Natural killer cell (primary cell): Measurements from ENCODE around the gene ROCK1. TPM values are rescaled to one million over a fixed set of nuclear protein-coding genes. Genes with fewer than 3 reads are reported as not detected.

Source experiments
- ATAC-seq, 3 donors: fragments of 150-1000 bp in 2 of 3; fragments of 200-7000 bp in 1 of 3; cut with Tn5 transposase; 1 replicate in 1 of 3; 2 replicates in 2 of 3; pipeline ENCODE4 v1.10.0; 2021; ENCODE audit warnings: mild to moderate bottlenecking in 2 of 3, moderate library complexity in 2 of 3
- DNase-seq, 2 donors: peaks; one replicate each; pipeline versions ENCODE4 v3.0.0 to v3.0.0-alpha.2; 2013 to 2021; ENCODE audit warnings: mixed read lengths in 1 of 2
- H3K27ac ChIP-seq: one replicate; pipeline ENCODE4 v1.5.1; 2013; ENCODE audit warnings: mild to moderate bottlenecking, low read length
- H3K27me3 ChIP-seq: one replicate; pipeline ENCODE4 v1.6.1; 2013; ENCODE audit warnings: low read length; ENCODE audit not compliant: control insufficient read depth, insufficient read depth
- H3K36me3 ChIP-seq: one replicate; pipeline ENCODE4 v1.6.1; 2013; ENCODE audit warnings: low read length; ENCODE audit not compliant: control insufficient read depth, insufficient read depth
- H3K4me1 ChIP-seq: one replicate; pipeline ENCODE4 v1.6.1; 2013; ENCODE audit warnings: low read length; ENCODE audit not compliant: control insufficient read depth, insufficient read depth
- H3K4me3 ChIP-seq: one replicate; pipeline ENCODE4 v1.5.1; 2013; ENCODE audit warnings: low read length
- H3K9me3 ChIP-seq: one replicate; pipeline ENCODE4 v1.6.1; 2013; ENCODE audit warnings: low read length; ENCODE audit not compliant: control insufficient read depth, insufficient read depth
- H3K27ac Mint-ChIP-seq, 2 donors: one replicate each; pipeline ENCODE4 v1.8.0; 2022; ENCODE audit warnings: mild to moderate bottlenecking in 2 of 2, mixed read lengths in 2 of 2, moderate library complexity in 1 of 2
- H3K27me3 Mint-ChIP-seq, 2 donors: one replicate each; pipeline ENCODE4 v1.8.0; 2022; ENCODE audit warnings: low read depth in 2 of 2, mixed read lengths in 2 of 2
- H3K36me3 Mint-ChIP-seq: one replicate; pipeline ENCODE4 v1.8.0; 2022; ENCODE audit warnings: mixed read lengths
- H3K4me1 Mint-ChIP-seq, 2 donors: one replicate each; pipeline ENCODE4 v1.8.0; 2022; ENCODE audit warnings: mixed read lengths in 2 of 2
- H3K4me3 Mint-ChIP-seq: one replicate; pipeline ENCODE4 v1.8.0; 2022; ENCODE audit warnings: mild to moderate bottlenecking, moderate library complexity, mixed read lengths
- H3K9me3 Mint-ChIP-seq, 2 donors: one replicate each; pipeline ENCODE4 v1.8.0; 2022; ENCODE audit warnings: mixed read lengths in 2 of 2
- WGBS: methylation state at CpG from one replicate; pipeline ENCODE4 v1.1.7; 2013; ENCODE audit warnings: missing lambda C conversion rate; ENCODE audit not compliant: insufficient coverage; 5-methylcytosine and 5-hydroxymethylcytosine counted together
- intact Hi-C: fragments of 100-400 bp; cut with micrococcal nuclease; formaldehyde crosslinking; loops from one replicate; pipeline ENCODE4 v1.14.2; 2022
- total RNA-seq, 4 donors: library from RNA; stranded (reverse); fragments of 120-200 nt in 1 of 4; gene quantifications; one replicate each; pipeline versions ENCODE4 v1.2.3 to v1.2.4, GENCODE V29; 2013 to 2022
- TF ChIP-seq, protein P1 (sequence below): fragments of 200-600 bp; IDR thresholded peaks from one replicate; pipeline ENCODE4 v1.8.0; 2022; ENCODE audit warnings: antibody characterized with exemption

The ROCK1 gene
- total RNA-seq, 3 donors from 2014 or later (not counting 1 experiment from before 2014, with no cell fraction given), result 139 to 152 (median 149) TPM

- H3K27ac Mint-ChIP-seq, result peak overlapping the region in 1 of 2 donors; percentile 4
- intact Hi-C loops, result no loop called here
- no peaks in the 10 kb centered on the region for H3K9me3 Mint-ChIP-seq
- Histone ChIP-seq H3K27ac (no peak overlapping the region), H3K9me3 (no peaks in the 10 kb centered on the region), H3K4me3 (no peak overlapping the region), H3K4me1 (peaks cover 16% of the 10 kb centered on the region), H3K36me3 (peaks cover 7% of the 10 kb centered on the region), H3K27me3 (no peaks in the 10 kb centered on the region)
- no peak for DNase-seq
- no CpG with 5 or more reads among the region's 1 CpG for WGBS
- TF ChIP-seq, protein P1, sequence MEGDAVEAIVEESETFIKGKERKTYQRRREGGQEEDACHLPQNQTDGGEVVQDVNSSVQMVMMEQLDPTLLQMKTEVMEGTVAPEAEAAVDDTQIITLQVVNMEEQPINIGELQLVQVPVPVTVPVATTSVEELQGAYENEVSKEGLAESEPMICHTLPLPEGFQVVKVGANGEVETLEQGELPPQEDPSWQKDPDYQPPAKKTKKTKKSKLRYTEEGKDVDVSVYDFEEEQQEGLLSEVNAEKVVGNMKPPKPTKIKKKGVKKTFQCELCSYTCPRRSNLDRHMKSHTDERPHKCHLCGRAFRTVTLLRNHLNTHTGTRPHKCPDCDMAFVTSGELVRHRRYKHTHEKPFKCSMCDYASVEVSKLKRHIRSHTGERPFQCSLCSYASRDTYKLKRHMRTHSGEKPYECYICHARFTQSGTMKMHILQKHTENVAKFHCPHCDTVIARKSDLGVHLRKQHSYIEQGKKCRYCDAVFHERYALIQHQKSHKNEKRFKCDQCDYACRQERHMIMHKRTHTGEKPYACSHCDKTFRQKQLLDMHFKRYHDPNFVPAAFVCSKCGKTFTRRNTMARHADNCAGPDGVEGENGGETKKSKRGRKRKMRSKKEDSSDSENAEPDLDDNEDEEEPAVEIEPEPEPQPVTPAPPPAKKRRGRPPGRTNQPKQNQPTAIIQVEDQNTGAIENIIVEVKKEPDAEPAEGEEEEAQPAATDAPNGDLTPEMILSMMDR, result no peak
- peaks cover 42 to 49% of the 10 kb centered on the region in 2 donors for H3K4me1 Mint-ChIP-seq
- H3K36me3 Mint-ChIP-seq, result no peaks in the 10 kb centered on the region
- no peak for ATAC-seq
- H3K4me3 Mint-ChIP-seq, result no peak overlapping the region
- no peaks in the 10 kb centered on the region for H3K27me3 Mint-ChIP-seq
Measured at GRCh38 chr18:21069468-21069867, 42.1 kb downstream of the ROCK1 start.

GRCh38 chr18:21064347-21064746, 47.3 kb downstream of the ROCK1 start:
- no peaks in the 10 kb centered on the region for H3K9me3 Mint-ChIP-seq
- H3K4me3 Mint-ChIP-seq, result no peak overlapping the region
- Histone ChIP-seq H3K4me1 (no peaks in the 10 kb centered on the region), H3K9me3 (no peaks in the 10 kb centered on the region), H3K36me3 (peaks cover 10% of the 10 kb centered on the region), H3K4me3 (no peak overlapping the region), H3K27ac (no peak overlapping the region), H3K27me3 (no peaks in the 10 kb centered on the region)
- intact Hi-C loops, result loop anchor here (5.0 kb wide), 1 partner anchor 33 kb away; no protein-coding TSS in a partner anchor
- no peak for ATAC-seq
- peaks cover 43 to 52% of the 10 kb centered on the region in 2 donors for H3K4me1 Mint-ChIP-seq
- TF ChIP-seq, protein P1, result no peak
- DNase-seq, result no peak
- no peaks in the 10 kb centered on the region for H3K36me3 Mint-ChIP-seq
- peak overlapping the region; percentile 34 to 58 for H3K27ac Mint-ChIP-seq
- H3K27me3 Mint-ChIP-seq, result no peaks in the 10 kb centered on the region

GRCh38 chr18:21063011-21063410, 48.6 kb downstream of the ROCK1 start:
- no peak overlapping the region for H3K4me3 Mint-ChIP-seq
- Histone ChIP-seq H3K4me1 (no peaks in the 10 kb centered on the region), H3K4me3 (no peak overlapping the region), H3K36me3 (peaks cover 3% of the 10 kb centered on the region), H3K27me3 (no peaks in the 10 kb centered on the region), H3K9me3 (no peaks in the 10 kb centered on the region), H3K27ac (no peak overlapping the region)
- no peak overlapping the region for H3K27ac Mint-ChIP-seq
- no peaks in the 10 kb centered on the region for H3K9me3 Mint-ChIP-seq
- H3K36me3 Mint-ChIP-seq, result no peaks in the 10 kb centered on the region
- DNase-seq (no peak), ATAC-seq (no peak)
- intact Hi-C loops, result loop anchor here (5.0 kb wide), 1 partner anchor 34 kb away; no protein-coding TSS in a partner anchor
- no peaks in the 10 kb centered on the region for H3K27me3 Mint-ChIP-seq
- H3K4me1 Mint-ChIP-seq, result peaks cover 44 to 51% of the 10 kb centered on the region in 2 donors
- no CpG with 5 or more reads among the region's 1 CpG for WGBS
- TF ChIP-seq, protein P1, result no peak

- Histone ChIP-seq H3K4me1 (peaks cover 11% of the 10 kb centered on the region), H3K36me3 (peaks cover 3% of the 10 kb centered on the region), H3K27me3 (no peaks in the 10 kb centered on the region), H3K27ac (no peak overlapping the region), H3K4me3 (no peak overlapping the region), H3K9me3 (no peaks in the 10 kb centered on the region)
- TF ChIP-seq, protein P1, result no peak
- DNase-seq (no peak), ATAC-seq (no peak)
- Mint-ChIP-seq H3K4me3 (no peak overlapping the region), H3K27ac (no peak overlapping the region), H3K9me3 (no peaks in the 10 kb centered on the region), H3K36me3 (no peaks in the 10 kb centered on the region), H3K27me3 (no peaks in the 10 kb centered on the region), H3K4me1 (peaks cover 23 to 26% of the 10 kb centered on the region in 2 donors)
- 80% methylated on average over 1 of the region's 1 CpG for WGBS
- intact Hi-C loops, result no loop called here
Measured at GRCh38 chr18:21057112-21057511, 54.5 kb downstream of the ROCK1 start.
